Neural cell (in vitro differentiated cells): ENCODE data around the gene BRD7. TPM values are rescaled to one million over a fixed set of nuclear protein-coding genes. Genes with fewer than 3 reads are reported as not detected.

Experiments
- H2AFZ ChIP-seq: fragments of 200-600, 300-800 bp; sonication (generic), shearing (Covaris generic); 2 replicates; pipeline ENCODE4 v1.6.0; 2014; ENCODE audit warnings: low read depth, mild to moderate bottlenecking, antibody characterized with exemption, low read length, moderate library complexity
- H3F3A ChIP-seq: fragments of 200-600 bp; shearing (Covaris generic); 2 replicates; pipeline ENCODE4 v1.6.1; 2016; ENCODE audit warnings: mild to moderate bottlenecking, moderate library complexity, mixed read lengths, antibody characterized with exemption, low read length; ENCODE audit not compliant: insufficient read depth, poor library complexity, severe bottlenecking
- H3K27ac ChIP-seq: fragments of 200-600, 300-800 bp; sonication (generic), shearing (Covaris generic); 2 replicates; pipeline ENCODE4 v1.5.1; 2014; ENCODE audit warnings: mild to moderate bottlenecking, low read length, moderate library complexity
- H3K27me3 ChIP-seq: fragments of 300-800, 200-600 bp; sonication (generic), shearing (Covaris generic); 2 replicates; pipeline ENCODE4 v1.6.0; 2014; ENCODE audit warnings: mild to moderate bottlenecking, low read depth, low read length, moderate library complexity; ENCODE audit not compliant: insufficient read depth
- H3K36me3 ChIP-seq: fragments of 300-800, 200-600 bp; sonication (generic), shearing (Covaris generic); 2 replicates; pipeline ENCODE4 v1.5.1; 2014; ENCODE audit warnings: mild to moderate bottlenecking, antibody characterized with exemption, low read length, moderate library complexity; ENCODE audit not compliant: insufficient read depth
- H3K4me2 ChIP-seq: fragments of 300-800, 200-600 bp; sonication (generic), shearing (Covaris generic); 2 replicates; pipeline ENCODE4 v1.6.0; 2014; ENCODE audit warnings: mild to moderate bottlenecking, low read length
- H3K4me3 ChIP-seq: fragments of 300-800, 200-600 bp; sonication (generic), shearing (Covaris generic); 2 replicates; pipeline ENCODE4 v1.5.1; 2014; ENCODE audit warnings: mild to moderate bottlenecking, low read length, moderate library complexity
- H3K79me2 ChIP-seq: fragments of 200-600 bp; shearing (Covaris generic); replicated peaks from 2 replicates; pipeline ENCODE4 v1.6.0; 2014; ENCODE audit warnings: mild to moderate bottlenecking, low read length, moderate library complexity; ENCODE audit not compliant: insufficient read depth
- H3K9ac ChIP-seq: fragments of 300-800, 200-600 bp; sonication (generic), shearing (Covaris generic); 2 replicates; pipeline ENCODE4 v1.6.1; 2016; ENCODE audit warnings: mild to moderate bottlenecking, low read length, mixed read lengths
- H3K9me2 ChIP-seq: fragments of 200-600 bp; shearing (Covaris generic); 2 replicates; pipeline ENCODE4 v1.6.1; 2016; ENCODE audit warnings: mild to moderate bottlenecking, low read length, mixed read lengths; ENCODE audit not compliant: insufficient read depth
- H3K9me3 ChIP-seq: fragments of 200-600, 300-800 bp; sonication (generic), shearing (Covaris generic); 2 replicates; pipeline ENCODE4 v1.6.1; 2016; ENCODE audit warnings: mild to moderate bottlenecking, mixed run types, low read length, moderate library complexity, mixed read lengths
- H4K20me1 ChIP-seq: fragments of 200-600 bp; shearing (Covaris generic); 2 replicates; pipeline ENCODE4 v1.6.1; 2016; ENCODE audit warnings: mild to moderate bottlenecking, mixed run types; ENCODE audit not compliant: insufficient read depth
- EP300 ChIP-seq: fragments of 450-650 bp; conservative IDR thresholded peaks from 2 replicates; pipeline ENCODE4 v1.6.1; 2014; ENCODE audit warnings: antibody characterized with exemption, mild to moderate bottlenecking, moderate library complexity; ENCODE audit not compliant: poor library complexity, severe bottlenecking
- EZH2 ChIP-seq: fragments of 200-600, 300-800 bp; shearing (Covaris generic), sonication (generic); IDR thresholded peaks from 2 replicates; pipeline ENCODE4 v1.6.1; 2014; ENCODE audit warnings: antibody characterized with exemption, low read length, borderline replicate concordance, mild to moderate bottlenecking; ENCODE audit not compliant: insufficient read depth, poor library complexity, severe bottlenecking
- MXI1 ChIP-seq: fragments of 450-650 bp; conservative IDR thresholded peaks from 2 replicates; pipeline ENCODE4 v1.6.1; 2014; ENCODE audit warnings: antibody characterized with exemption, mild to moderate bottlenecking; ENCODE audit not compliant: poor library complexity, severe bottlenecking
- POLR2AphosphoS5 ChIP-seq: IDR thresholded peaks from 2 replicates; pipeline ENCODE4 v1.6.1; 2012
- RAD21 ChIP-seq: fragments of 450-650 bp; conservative IDR thresholded peaks from 2 replicates; pipeline ENCODE4 v1.6.1; 2014; ENCODE audit warnings: antibody characterized with exemption, mild to moderate bottlenecking, moderate library complexity
- SMC3 ChIP-seq: fragments of 450-650 bp; conservative IDR thresholded peaks from 2 replicates; pipeline ENCODE4 v1.6.1; 2014; ENCODE audit warnings: antibody characterized with exemption, mild to moderate bottlenecking, moderate library complexity; ENCODE audit not compliant: poor library complexity
- TAF1 ChIP-seq: IDR thresholded peaks from 2 replicates; pipeline ENCODE4 v1.6.1; 2012; ENCODE audit warnings: low read depth
- polyA plus RNA-seq: library from polyadenylated mRNA; depleted of rRNA; stranded (reverse); fragments of >200 nt; gene quantifications from 2 replicates; pipeline ENCODE4 v1.2.3, GENCODE V29; 2014
- TF ChIP-seq, protein P1 (sequence below): fragments of 450-650 bp; IDR thresholded peaks from 2 replicates; pipeline ENCODE4 v1.5.1; 2014; ENCODE audit warnings: antibody characterized with exemption, mild to moderate bottlenecking, moderate library complexity; ENCODE audit not compliant: poor library complexity, severe bottlenecking
- TF ChIP-seq, protein P2 (sequence below): IDR thresholded peaks from 2 replicates; pipeline ENCODE4 v1.6.1; 2012; ENCODE audit warnings: borderline replicate concordance

BRD7 gene
- polyA plus RNA-seq, 1 donor from 2014 or later: 57.2 TPM

DNA sequence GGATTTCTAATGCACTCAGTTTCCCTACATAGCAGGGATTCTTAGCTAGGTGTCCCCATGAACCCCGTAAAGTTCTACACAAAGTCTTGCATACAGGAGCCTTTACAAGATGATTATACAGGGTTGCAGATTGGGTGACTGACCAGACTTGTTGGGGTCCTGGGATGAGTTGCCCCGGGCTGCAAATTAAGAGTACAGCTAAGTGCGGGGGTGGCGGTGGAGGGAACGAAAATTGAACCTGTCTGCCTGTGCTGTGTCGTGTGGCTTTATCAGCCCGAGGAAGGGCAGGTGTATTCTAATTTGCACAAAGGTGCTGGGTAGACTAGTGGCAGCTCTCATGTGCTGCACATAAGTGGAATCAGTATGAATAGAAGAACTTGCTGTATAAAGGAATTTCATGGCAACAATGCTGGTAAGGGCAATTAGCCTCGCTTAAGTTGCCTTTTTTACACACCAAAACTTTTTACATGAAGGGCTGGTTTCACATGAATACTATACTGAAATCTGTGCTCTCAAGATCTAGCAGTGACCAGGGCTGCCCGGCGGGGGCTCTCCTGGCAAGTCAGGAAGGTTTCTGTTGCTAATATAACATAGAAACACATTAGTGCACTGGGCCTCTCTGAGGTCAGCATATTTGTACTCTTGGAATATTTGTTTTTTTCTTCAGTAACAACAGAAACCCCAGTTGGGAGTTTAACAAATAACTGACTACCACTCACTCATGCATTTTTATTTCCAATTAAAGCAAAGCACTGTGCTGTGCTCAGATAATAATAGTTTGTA is 51.7 kb downstream of the BRD7 start:
- no peaks in the 10 kb centered on the region for H3K36me3 ChIP-seq
- no peak overlapping the region for H3K4me3 ChIP-seq
- H3K27ac ChIP-seq: no peak overlapping the region
- H4K20me1 ChIP-seq: peaks cover 3% of the 10 kb centered on the region
- H3K79me2 ChIP-seq: no peaks in the 10 kb centered on the region
- no peak overlapping the region for H2AFZ ChIP-seq
- H3K9me2 ChIP-seq: no peaks in the 10 kb centered on the region
- no peak overlapping the region for H3K4me2 ChIP-seq
- no peaks in the 10 kb centered on the region for H3F3A ChIP-seq
- H3K27me3 ChIP-seq: no peaks in the 10 kb centered on the region
- no peak for TF ChIP-seq TAF1
- no peak for TF ChIP-seq EP300
- TF ChIP-seq RAD21: no peak
- H3K9ac ChIP-seq: no peak overlapping the region
- no peaks in the 10 kb centered on the region for H3K9me3 ChIP-seq

DNA sequence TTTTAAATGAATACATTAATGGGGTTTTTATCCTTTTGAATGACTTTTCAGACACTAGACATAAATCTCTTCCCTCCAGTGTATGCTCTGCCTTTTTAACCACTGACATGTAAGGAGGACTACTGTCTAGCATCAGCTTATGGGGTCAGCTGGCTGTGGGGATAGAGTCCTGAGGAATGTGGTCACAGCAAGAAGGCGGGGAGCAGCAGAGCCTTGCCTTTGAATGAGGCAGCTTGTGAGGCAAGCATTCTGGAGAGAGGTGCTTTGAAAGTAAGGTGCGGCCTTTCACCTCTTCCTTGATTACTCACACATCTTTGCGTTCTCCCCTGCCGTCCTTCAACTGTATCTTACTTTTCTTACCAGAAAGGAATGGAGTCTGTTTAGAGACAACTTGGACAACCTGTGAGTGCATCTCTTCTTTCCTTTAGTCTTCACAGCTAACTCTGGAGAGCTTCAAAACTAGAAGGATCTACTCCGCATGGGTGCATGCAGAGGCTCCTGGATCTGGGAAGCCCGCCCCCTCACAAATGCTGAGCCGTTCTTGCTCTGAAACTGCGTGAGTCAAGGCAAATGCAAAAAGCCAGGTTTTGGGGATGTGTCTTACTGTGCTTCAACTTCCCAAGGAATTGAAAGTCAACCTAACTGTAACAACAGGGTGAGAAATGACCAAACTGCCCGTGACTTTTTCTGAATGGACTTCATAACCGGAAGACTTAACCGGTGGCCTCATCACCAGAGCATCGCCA is 52.5 kb downstream of the BRD7 start:
- Histone ChIP-seq H3K9me3 (no peaks in the 10 kb centered on the region), H3K4me3 (no peak overlapping the region), H3K9ac (no peak overlapping the region), H3K4me2 (no peak overlapping the region), H2AFZ (no peak overlapping the region), H3K27me3 (no peaks in the 10 kb centered on the region), H3K79me2 (no peaks in the 10 kb centered on the region), H3K27ac (no peak overlapping the region), H3K9me2 (no peaks in the 10 kb centered on the region), H3F3A (no peaks in the 10 kb centered on the region), H4K20me1 (peaks cover 3% of the 10 kb centered on the region), H3K36me3 (no peaks in the 10 kb centered on the region)
- no peak for TF ChIP-seq RAD21
- TF ChIP-seq, protein P1, sequence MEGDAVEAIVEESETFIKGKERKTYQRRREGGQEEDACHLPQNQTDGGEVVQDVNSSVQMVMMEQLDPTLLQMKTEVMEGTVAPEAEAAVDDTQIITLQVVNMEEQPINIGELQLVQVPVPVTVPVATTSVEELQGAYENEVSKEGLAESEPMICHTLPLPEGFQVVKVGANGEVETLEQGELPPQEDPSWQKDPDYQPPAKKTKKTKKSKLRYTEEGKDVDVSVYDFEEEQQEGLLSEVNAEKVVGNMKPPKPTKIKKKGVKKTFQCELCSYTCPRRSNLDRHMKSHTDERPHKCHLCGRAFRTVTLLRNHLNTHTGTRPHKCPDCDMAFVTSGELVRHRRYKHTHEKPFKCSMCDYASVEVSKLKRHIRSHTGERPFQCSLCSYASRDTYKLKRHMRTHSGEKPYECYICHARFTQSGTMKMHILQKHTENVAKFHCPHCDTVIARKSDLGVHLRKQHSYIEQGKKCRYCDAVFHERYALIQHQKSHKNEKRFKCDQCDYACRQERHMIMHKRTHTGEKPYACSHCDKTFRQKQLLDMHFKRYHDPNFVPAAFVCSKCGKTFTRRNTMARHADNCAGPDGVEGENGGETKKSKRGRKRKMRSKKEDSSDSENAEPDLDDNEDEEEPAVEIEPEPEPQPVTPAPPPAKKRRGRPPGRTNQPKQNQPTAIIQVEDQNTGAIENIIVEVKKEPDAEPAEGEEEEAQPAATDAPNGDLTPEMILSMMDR: no peak
- TF ChIP-seq MXI1: no peak
- TF ChIP-seq EZH2: no peak
- TF ChIP-seq SMC3: no peak
- TF ChIP-seq, protein P2, sequence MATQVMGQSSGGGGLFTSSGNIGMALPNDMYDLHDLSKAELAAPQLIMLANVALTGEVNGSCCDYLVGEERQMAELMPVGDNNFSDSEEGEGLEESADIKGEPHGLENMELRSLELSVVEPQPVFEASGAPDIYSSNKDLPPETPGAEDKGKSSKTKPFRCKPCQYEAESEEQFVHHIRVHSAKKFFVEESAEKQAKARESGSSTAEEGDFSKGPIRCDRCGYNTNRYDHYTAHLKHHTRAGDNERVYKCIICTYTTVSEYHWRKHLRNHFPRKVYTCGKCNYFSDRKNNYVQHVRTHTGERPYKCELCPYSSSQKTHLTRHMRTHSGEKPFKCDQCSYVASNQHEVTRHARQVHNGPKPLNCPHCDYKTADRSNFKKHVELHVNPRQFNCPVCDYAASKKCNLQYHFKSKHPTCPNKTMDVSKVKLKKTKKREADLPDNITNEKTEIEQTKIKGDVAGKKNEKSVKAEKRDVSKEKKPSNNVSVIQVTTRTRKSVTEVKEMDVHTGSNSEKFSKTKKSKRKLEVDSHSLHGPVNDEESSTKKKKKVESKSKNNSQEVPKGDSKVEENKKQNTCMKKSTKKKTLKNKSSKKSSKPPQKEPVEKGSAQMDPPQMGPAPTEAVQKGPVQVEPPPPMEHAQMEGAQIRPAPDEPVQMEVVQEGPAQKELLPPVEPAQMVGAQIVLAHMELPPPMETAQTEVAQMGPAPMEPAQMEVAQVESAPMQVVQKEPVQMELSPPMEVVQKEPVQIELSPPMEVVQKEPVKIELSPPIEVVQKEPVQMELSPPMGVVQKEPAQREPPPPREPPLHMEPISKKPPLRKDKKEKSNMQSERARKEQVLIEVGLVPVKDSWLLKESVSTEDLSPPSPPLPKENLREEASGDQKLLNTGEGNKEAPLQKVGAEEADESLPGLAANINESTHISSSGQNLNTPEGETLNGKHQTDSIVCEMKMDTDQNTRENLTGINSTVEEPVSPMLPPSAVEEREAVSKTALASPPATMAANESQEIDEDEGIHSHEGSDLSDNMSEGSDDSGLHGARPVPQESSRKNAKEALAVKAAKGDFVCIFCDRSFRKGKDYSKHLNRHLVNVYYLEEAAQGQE: no peak
- TF ChIP-seq EP300: no peak
- no peak for TF ChIP-seq POLR2AphosphoS5
- TF ChIP-seq TAF1: no peak
